Cardiac muscle cell (in vitro differentiated cells and primary cell): ENCODE measurements around the gene PTPRK. TPM values are rescaled to one million over a fixed set of nuclear protein-coding genes. Genes with fewer than 3 reads are reported as not detected.
A peak's percentile ranks its signal among the peaks of the same experiment; 100 is the strongest.

Experiments
- DNase-seq, 2 donors: peaks; one replicate each; pipeline versions ENCODE4 v3.0.0 to v3.0.0-alpha.2; 2010 to 2017; ENCODE audit warnings: low read depth in 1 of 2, low spot score in 1 of 2
- H3K27ac ChIP-seq: fragments of 200-600 bp; sonication (generic); 2 replicates; pipeline ENCODE4 v1.5.1; 2016
- H3K27me3 ChIP-seq: fragments of 200-600 bp; sonication (generic); 2 replicates; pipeline ENCODE4 v1.6.0; 2016; ENCODE audit warnings: control low read depth
- H3K36me3 ChIP-seq: fragments of 200-600 bp; sonication (generic); 2 replicates; pipeline ENCODE4 v1.5.1; 2016; ENCODE audit warnings: control low read depth
- H3K4me1 ChIP-seq: fragments of 200-600 bp; sonication (generic); 2 replicates; pipeline ENCODE4 v1.8.1; 2017; ENCODE audit warnings: low read depth, mild to moderate bottlenecking, mixed run types
- H3K4me3 ChIP-seq: fragments of 200-600 bp; sonication (generic); 2 replicates; pipeline ENCODE4 v1.5.1; 2016; ENCODE audit warnings: mild to moderate bottlenecking
- H3K9me3 ChIP-seq: fragments of 200-600 bp; sonication (generic); 2 replicates; pipeline ENCODE4 v1.5.1; 2017; ENCODE audit warnings: low read depth, mild to moderate bottlenecking, control low read depth
- polyA plus RNA-seq: library from polyadenylated mRNA; unstranded; fragments of >200 nt; fragmentation: Nextera tagmentation; extraction: Ambion mirVana; gene quantifications from 2 replicates; pipeline ENCODE4 v1.2.1, GENCODE V29; 2016
- total RNA-seq: library from RNA; depleted of rRNA; stranded (reverse); fragments of >200 nt; gene quantifications from 2 replicates; pipeline ENCODE4 v1.2.3, GENCODE V29; 2016
- TF ChIP-seq, protein P1 (sequence below): IDR thresholded peaks from 2 replicates; pipeline ENCODE4 v1.5.1; 2012; ENCODE audit warnings: low read depth, mild to moderate bottlenecking, low read length

The PTPRK gene
- 45.9 and 73.1 TPM in 2 replicates for total RNA-seq
- 48.3 and 68.6 TPM in 2 replicates for polyA plus RNA-seq

DNA sequence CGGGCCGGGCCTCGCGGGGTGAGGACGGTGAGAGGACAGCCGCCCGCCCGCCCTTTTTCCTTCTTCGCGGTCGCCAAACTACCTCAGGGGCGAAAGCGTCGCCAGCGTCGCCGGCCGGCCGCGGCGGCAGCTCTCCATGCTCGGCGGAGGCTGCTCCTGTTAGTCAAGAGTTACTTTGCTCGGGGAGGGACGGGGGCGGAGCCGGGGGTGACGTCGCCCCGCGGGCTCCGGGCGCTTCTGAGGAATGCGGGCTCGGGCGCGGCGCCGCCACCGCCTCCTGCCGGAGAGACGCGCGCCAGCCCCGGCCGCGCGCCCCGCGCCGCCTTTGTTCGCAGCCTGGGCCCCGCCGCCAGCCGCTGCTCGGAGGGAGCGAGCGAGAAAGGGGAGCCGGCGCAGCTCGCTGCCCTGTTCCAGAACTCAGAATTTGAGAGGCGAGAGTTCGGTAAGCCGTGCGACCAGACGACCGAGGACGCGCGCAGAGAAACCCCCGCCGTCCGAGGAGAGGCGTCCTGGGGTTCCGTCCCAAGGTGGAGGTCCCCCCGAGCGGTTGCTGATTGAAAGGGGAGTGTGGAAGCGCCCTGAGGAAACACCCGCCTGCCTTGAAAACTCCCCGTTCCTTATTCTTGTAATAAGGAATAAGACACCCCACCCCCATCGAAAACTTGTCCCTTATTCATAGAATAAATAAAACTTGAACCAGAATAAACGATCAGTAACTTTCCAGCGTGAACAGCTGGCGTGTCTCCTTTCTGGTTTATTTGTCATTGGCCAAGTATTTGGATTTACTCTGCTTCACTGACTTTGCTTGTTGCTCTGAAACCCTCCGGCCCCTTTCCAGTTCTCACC lies at the start of gene PTPRK:
TSS of gene PTPRK (minus strand) at position 164 of the 846 bp plus-strand sequence. CDS start 241 bp downstream, outside the sequence.
- peak within 1 kb of the TSS; percentile 78 for H3K4me3 ChIP-seq
- no peaks in the 10 kb centered on the region for H3K9me3 ChIP-seq
- peak; percentile 95 to 96 for DNase-seq
- H3K27me3 ChIP-seq: no peaks in the 10 kb centered on the region
- H3K27ac ChIP-seq: peak within 1 kb of the TSS; percentile 99
- no peaks in the 10 kb centered on the region for H3K36me3 ChIP-seq
- H3K4me1 ChIP-seq: peaks cover 38% of the 10 kb centered on the region
- TF ChIP-seq, protein P1, sequence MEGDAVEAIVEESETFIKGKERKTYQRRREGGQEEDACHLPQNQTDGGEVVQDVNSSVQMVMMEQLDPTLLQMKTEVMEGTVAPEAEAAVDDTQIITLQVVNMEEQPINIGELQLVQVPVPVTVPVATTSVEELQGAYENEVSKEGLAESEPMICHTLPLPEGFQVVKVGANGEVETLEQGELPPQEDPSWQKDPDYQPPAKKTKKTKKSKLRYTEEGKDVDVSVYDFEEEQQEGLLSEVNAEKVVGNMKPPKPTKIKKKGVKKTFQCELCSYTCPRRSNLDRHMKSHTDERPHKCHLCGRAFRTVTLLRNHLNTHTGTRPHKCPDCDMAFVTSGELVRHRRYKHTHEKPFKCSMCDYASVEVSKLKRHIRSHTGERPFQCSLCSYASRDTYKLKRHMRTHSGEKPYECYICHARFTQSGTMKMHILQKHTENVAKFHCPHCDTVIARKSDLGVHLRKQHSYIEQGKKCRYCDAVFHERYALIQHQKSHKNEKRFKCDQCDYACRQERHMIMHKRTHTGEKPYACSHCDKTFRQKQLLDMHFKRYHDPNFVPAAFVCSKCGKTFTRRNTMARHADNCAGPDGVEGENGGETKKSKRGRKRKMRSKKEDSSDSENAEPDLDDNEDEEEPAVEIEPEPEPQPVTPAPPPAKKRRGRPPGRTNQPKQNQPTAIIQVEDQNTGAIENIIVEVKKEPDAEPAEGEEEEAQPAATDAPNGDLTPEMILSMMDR: peak; percentile 38

- Histone ChIP-seq H3K27ac (no peak overlapping the region), H3K27me3 (no peaks in the 10 kb centered on the region), H3K36me3 (no peaks in the 10 kb centered on the region), H3K4me1 (no peaks in the 10 kb centered on the region), H3K9me3 (no peaks in the 10 kb centered on the region), H3K4me3 (no peak overlapping the region)
- DNase-seq: no peak
- TF ChIP-seq, protein P1: no peak
These were observed 46.6 kb upstream of the PTPRK start for GRCh38 chr6:128567029-128567428.

DNA sequence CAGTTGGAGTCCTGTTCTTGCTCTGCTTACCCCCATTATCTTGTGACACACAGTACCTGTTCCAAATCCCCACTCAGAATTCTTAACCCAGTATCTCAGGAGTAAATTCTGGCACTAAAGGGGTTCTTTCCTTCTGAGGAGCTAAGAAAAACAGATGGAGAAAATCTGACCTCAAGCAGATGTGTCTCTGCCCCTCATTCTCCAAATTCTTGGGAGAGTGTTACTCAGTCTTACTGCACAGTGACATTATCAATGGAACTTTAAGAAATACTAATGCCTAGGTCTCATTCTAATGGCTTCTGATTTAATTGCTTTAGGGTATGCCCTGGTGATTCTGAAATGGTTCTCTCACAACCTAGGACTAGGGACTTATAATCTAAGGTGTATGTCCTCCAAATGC lies 40.6 kb upstream of the PTPRK start:
- Histone ChIP-seq H3K4me3 (no peak overlapping the region), H3K27ac (peak overlapping the region; percentile 64), H3K36me3 (no peaks in the 10 kb centered on the region), H3K9me3 (no peaks in the 10 kb centered on the region), H3K4me1 (peaks cover 40% of the 10 kb centered on the region), H3K27me3 (no peaks in the 10 kb centered on the region)
- TF ChIP-seq, protein P1: no peak
- DNase-seq: no peak

DNA sequence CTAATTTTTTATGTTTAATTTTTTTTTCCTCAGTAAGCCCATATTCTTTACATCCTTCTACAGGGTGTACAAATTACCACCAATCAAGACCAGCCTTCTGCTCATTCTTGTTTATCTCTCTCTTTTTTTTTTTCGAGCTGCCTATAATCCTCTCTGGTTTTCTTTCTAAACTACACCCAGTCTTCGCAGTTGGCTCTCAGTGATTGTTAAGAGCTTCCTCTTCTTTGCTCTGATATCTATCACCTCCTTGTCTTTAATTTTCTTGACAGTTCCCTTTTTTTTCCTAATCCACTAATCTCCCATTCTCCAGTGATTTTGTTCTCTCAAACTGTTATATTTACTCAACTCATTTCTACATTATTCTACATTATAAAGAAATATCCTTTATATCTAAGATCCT lies 38.5 kb upstream of the PTPRK start:
- DNase-seq: no peak
- Histone ChIP-seq H3K27ac (no peak overlapping the region), H3K9me3 (no peaks in the 10 kb centered on the region), H3K27me3 (no peaks in the 10 kb centered on the region), H3K4me3 (no peak overlapping the region), H3K36me3 (no peaks in the 10 kb centered on the region), H3K4me1 (peaks cover 41% of the 10 kb centered on the region)
- TF ChIP-seq, protein P1: no peak

GRCh38 chr6:128558021-128558420 lies 37.6 kb upstream of the PTPRK start:
- Histone ChIP-seq H3K4me1 (peaks cover 50% of the 10 kb centered on the region), H3K27me3 (no peaks in the 10 kb centered on the region), H3K9me3 (no peaks in the 10 kb centered on the region), H3K36me3 (no peaks in the 10 kb centered on the region), H3K27ac (no peak overlapping the region), H3K4me3 (no peak overlapping the region)
- DNase-seq: no peak
- TF ChIP-seq, protein P1: no peak
